NB4 (cell line): Measurements from ENCODE around the gene MAS1.

ENCODE experiments used
- CTCF ChIP-seq: IDR thresholded peaks from one replicate; pipeline ENCODE4 v1.5.1; 2012; ENCODE audit warnings: low read depth, low read length
- MAX ChIP-seq: IDR thresholded peaks from 2 replicates; pipeline ENCODE4 v1.6.1; 2011; ENCODE audit warnings: low read depth, low read length

GRCh38 chr6:159879856-159880255 is 10.9 kb upstream of the MAS1 start:
- no peak for TF ChIP-seq CTCF
- no peak for TF ChIP-seq MAX
